ENCODE results near the gene TACC3.

Gene TACC3

GRCh38 chr4:1760521-1761071, 39.3 kb downstream of the TACC3 start:
- H3K27ac ChIP-seq = peak overlapping the region; percentile 95
- no peak for DNase-seq (ENCODE audit: low spot score)
- ChIA-PET CTCF (interaction anchor here (0.7 kb wide), 2 partner anchors 33 to 50 kb away, joined by 3 to 4 read pairs; no protein-coding TSS in a partner anchor), POLR2A (ENCODE audit: low non-redundant PET) (no interaction called here)
- no peak for TF ChIP-seq CTCF (conservative IDR thresholded peaks at IDR 0.05; ENCODE audit: low read depth)

- CTCF ChIA-PET = interaction anchor here (0.6 to 0.7 kb wide), 3 partner anchors 12 to 49 kb away, joined by 3 read pairs; no protein-coding TSS in a partner anchor
- H3K27ac ChIP-seq = peak overlapping the region; percentile 95
- POLR2A ChIA-PET (ENCODE audit: low non-redundant PET) = no interaction called here
Observed at GRCh38 chr4:1761130-1761689, 39.9 kb downstream of the TACC3 start.

GRCh38 chr4:1762264-1763010, 41.1 kb downstream of the TACC3 start:
- no peak for DNase-seq (ENCODE audit: low spot score)
- ChIA-PET CTCF (no interaction called here), POLR2A (ENCODE audit: low non-redundant PET) (no interaction called here)
- TF ChIP-seq CTCF (conservative IDR thresholded peaks at IDR 0.05; ENCODE audit: low read depth) = no peak
- peak overlapping the region; percentile 81 for H3K27ac ChIP-seq

More at GRCh38 chr4:1761130-1761689, 39.9 kb downstream of the TACC3 start:
- no peak for DNase-seq (ENCODE audit: low spot score)
- TF ChIP-seq CTCF (conservative IDR thresholded peaks at IDR 0.05; ENCODE audit: low read depth) = no peak

GRCh38 chr4:1763070-1763549, 41.8 kb downstream of the TACC3 start:
- TF ChIP-seq CTCF (conservative IDR thresholded peaks at IDR 0.05; ENCODE audit: low read depth) = no peak
- POLR2A ChIA-PET (ENCODE audit: low non-redundant PET) = interaction anchor here (0.5 kb wide), 1 partner anchor 16 kb away, joined by 3 read pairs; no protein-coding TSS in a partner anchor
- no peak for DNase-seq (ENCODE audit: low spot score)
- CTCF ChIA-PET = no interaction called here
- peak overlapping the region; percentile 81 for H3K27ac ChIP-seq

- POLR2A ChIA-PET (ENCODE audit: low non-redundant PET) = interaction anchor here (0.5 kb wide), 1 partner anchor 16 kb away, joined by 3 read pairs; no protein-coding TSS in a partner anchor
- H3K27ac ChIP-seq = peak overlapping the region; percentile 81
- CTCF ChIA-PET = interaction anchor here (0.7 kb wide), 1 partner anchor 12 kb away, joined by 3 read pairs; no protein-coding TSS in a partner anchor
- peak; percentile 16 for TF ChIP-seq CTCF (conservative IDR thresholded peaks at IDR 0.05; ENCODE audit: low read depth)
- DNase-seq (ENCODE audit: low spot score) = no peak
Observed at GRCh38 chr4:1763550-1764080, 42.3 kb downstream of the TACC3 start.

GRCh38 chr4:1764670-1765069, 43.3 kb downstream of the TACC3 start:
- POLR2A ChIA-PET (ENCODE audit: low non-redundant PET) = no interaction called here
- CTCF ChIA-PET = no interaction called here
- no peak for TF ChIP-seq CTCF (conservative IDR thresholded peaks at IDR 0.05; ENCODE audit: low read depth)
- H3K27ac ChIP-seq = peak overlapping the region; percentile 81
- DNase-seq (ENCODE audit: low spot score) = no peak

All from RWPE1 (cell line).